Stimulated activated CD4-positive, alpha-beta T cell treated with anti-CD3 and anti-CD28 coated beads, Interleukin-1b, Interleukin-23, amount 100 ng/mL, for 24 hours (primary cell): ENCODE measurements around the gene COL26A1.
"Not testable (repeated sequence)": the region's sequence is repeated elsewhere in the genome, so short reads cannot be mapped to it uniquely, and the experiment has no call there.

Experiments used
- DNase-seq, 4 experiments: peaks; one replicate each; pipeline ENCODE4 v3.0.0-alpha.2; 2020; ENCODE audit warnings: low read depth in 4 of 4, low spot score in 1 of 4

Gene COL26A1

GRCh38 chr7:101401390-101402080 is 38.9 kb downstream of the COL26A1 start:
- no peak for DNase-seq

GRCh38 chr7:101402081-101402779 is 39.6 kb downstream of the COL26A1 start:
- no peak for DNase-seq

GRCh38 chr7:101402835-101403234 is 40.2 kb downstream of the COL26A1 start:
- no peak for DNase-seq

GRCh38 chr7:101405474-101406067 is 42.9 kb downstream of the COL26A1 start:
- DNase-seq = no peak

- DNase-seq = peak in 1 of 4 experiments; percentile 11
Observed at GRCh38 chr7:101410743-101411507, 48.2 kb downstream of the COL26A1 start.

GRCh38 chr7:101411508-101411874 is 48.8 kb downstream of the COL26A1 start:
- DNase-seq = no peak

GRCh38 chr7:101412976-101413375 is 50.3 kb downstream of the COL26A1 start:
- DNase-seq = no peak

GRCh38 chr7:101418694-101419093 is 56.0 kb downstream of the COL26A1 start:
- no peak for DNase-seq

- no peak for DNase-seq
Observed at GRCh38 chr7:101419831-101420230, 57.2 kb downstream of the COL26A1 start.

- DNase-seq = no peak
Observed at GRCh38 chr7:101420436-101420835, 57.8 kb downstream of the COL26A1 start.

GRCh38 chr7:101422356-101423195 is 59.9 kb downstream of the COL26A1 start:
- DNase-seq = no peak

GRCh38 chr7:101426303-101427011 is 63.8 kb downstream of the COL26A1 start:
- no peak for DNase-seq

GRCh38 chr7:101428093-101428866 is 65.6 kb downstream of the COL26A1 start:
- no peak for DNase-seq

GRCh38 chr7:101432316-101432715 is 69.6 kb downstream of the COL26A1 start:
- no peak for DNase-seq

GRCh38 chr7:101433688-101434087 is 71.0 kb downstream of the COL26A1 start:
- no peak for DNase-seq

GRCh38 chr7:101434155-101434554 is 71.5 kb downstream of the COL26A1 start:
- DNase-seq = not testable (repeated sequence)

- DNase-seq = no peak
Observed at GRCh38 chr7:101435461-101436220, 73.0 kb downstream of the COL26A1 start.

- no peak for DNase-seq
Observed at GRCh38 chr7:101436221-101436735, 73.6 kb downstream of the COL26A1 start.
